NK-92 (cell line): ENCODE results near the gene MORN3.
"Not testable (repeated sequence)": the region's sequence is repeated elsewhere in the genome, so short reads cannot be mapped to it uniquely, and the experiment has no call there.

Source experiments
- DNase-seq: peaks from one replicate; lab custom pipeline; 2025; ENCODE audit not compliant: unreplicated experiment; lab: John Stamatoyannopoulos, UW

The MORN3 gene

GRCh38 chr12:121669521-121669900 is at the start of gene MORN3:
Gene MORN3, minus strand, starts transcription at chr12:121669654. Its CDS starts 171 bp downstream, at chr12:121669483.
- no peak for DNase-seq

GRCh38 chr12:121718653-121719239 is 49.3 kb upstream of the MORN3 start:
- no peak for DNase-seq

DNA sequence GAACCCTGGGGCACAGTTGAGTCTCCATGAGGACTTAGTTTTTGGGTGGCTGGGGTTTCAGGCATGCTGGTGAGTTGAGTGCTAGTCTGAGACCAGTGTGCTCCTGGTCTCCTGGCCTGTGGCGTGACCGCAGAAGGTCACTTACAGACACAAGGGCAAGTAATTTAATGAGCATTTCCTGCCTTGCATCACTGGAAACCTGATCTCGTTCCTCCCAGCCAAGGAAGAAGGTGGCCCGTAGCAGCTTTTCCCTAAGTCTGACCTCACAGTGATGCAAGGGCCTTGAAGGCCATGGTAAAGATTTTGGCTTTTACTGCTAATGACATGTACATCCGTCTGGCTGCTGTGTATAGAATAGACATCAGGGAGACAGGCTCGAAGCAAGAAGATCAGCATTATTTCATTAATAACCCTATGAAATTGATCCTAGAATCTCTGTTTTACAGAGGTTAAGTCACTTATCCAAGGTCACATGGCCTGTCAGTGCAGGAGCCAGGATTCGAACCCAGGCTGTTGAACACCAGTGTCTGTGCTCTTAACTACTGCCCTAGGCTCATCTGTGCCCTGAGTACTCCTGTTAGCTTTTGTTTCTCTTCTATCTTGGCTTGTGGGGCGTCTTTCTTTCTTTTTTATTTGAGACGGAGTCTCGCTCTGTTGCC is 47.7 kb upstream of the MORN3 start:
- no peak for DNase-seq

- DNase-seq: no peak
Measured at GRCh38 chr12:121715862-121716435, 46.5 kb upstream of the MORN3 start.

GRCh38 chr12:121715055-121715454 is 45.6 kb upstream of the MORN3 start:
- DNase-seq: not testable (repeated sequence)

- DNase-seq: no peak
Measured at GRCh38 chr12:121713793-121714192, 44.3 kb upstream of the MORN3 start.

GRCh38 chr12:121713257-121713777 is 43.9 kb upstream of the MORN3 start:
- no peak for DNase-seq

GRCh38 chr12:121712461-121713256 is 43.2 kb upstream of the MORN3 start, which contains the start of gene TMEM120B:
Gene TMEM120B, plus strand, starts transcription at chr12:121712752. Its CDS starts 144 bp downstream, at chr12:121712896.
- DNase-seq: no peak

GRCh38 chr12:121712190-121712460 is 42.7 kb upstream of the MORN3 start:
- DNase-seq: no peak

- no peak for DNase-seq
Measured at GRCh38 chr12:121711361-121712189, 42.1 kb upstream of the MORN3 start.

- no peak for DNase-seq
Measured at GRCh38 chr12:121709478-121709961, 40.1 kb upstream of the MORN3 start.

- not testable (repeated sequence) for DNase-seq
Measured at GRCh38 chr12:121709064-121709424, 39.6 kb upstream of the MORN3 start.

DNA sequence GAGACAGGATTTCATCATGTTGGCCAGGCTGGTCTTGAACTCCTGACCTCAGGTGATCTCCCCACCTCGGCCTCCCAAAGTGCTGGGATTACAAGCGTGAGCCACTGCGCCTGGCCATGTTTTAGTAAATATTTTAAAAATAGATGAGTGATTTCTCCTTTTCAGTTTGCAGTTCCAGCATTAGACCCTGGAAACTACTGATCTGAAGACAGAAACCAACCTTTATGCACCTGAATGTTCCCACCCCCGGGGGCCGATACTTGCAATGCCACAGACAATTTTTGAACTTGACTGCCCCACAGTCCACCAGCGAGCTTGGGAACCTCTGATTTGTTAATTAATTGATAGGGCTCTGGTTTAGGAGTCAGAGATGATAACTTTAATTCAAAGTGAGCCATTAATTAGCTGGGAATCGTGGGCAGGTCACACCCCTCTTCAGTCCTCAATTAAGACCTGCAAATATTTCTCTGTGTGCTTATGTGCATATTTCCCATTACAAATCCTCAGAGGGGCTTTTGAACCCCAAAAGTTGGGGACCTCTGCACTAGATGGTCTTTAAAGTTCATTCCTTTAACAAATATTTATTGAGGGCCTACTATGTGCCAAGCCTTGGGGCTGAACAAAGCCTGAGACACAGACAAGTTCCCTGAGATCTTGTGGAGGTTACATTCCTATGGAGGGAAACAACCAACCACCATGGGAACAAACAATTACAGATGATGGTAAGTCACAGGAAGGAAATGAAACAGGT is 39.0 kb upstream of the MORN3 start:
- DNase-seq: no peak

DNA sequence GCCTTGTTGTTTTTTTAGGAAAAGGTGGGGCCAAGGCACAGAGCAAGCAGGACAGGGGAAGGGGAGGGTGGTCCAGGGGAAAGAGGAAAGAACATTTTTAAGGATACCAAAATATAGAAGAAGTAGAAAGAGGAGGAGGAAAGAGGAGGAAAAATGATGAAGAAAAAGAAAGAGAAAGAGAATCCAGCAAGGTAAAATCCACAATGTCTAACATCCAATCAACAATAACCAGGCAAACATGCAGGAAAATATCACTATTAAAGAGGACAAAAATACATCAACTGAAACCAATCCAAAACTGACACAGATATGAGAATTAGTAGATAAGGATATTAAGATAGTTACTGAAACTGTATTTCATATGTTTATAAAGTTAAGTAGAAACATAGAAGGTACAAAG is 36.1 kb upstream of the MORN3 start:
- DNase-seq: no peak

DNA sequence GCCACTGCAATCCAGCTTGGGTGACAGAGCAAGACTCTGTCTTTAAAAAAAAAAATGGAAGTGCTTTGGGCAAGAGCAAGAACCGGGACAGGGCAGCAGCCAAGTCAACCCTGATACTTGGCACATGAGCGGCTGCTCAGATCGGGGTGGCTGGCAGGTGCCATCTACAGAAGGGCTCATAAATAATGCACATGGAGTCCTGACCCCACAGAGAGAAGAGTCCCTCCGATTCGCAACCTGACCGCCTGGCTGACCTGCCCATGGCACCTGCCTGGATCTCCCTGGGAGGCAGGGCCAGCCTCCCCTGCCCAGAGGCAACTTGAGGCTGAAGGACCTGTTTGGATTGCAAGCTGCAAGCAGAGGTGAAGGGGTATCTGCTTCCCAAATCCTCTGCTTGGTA is 33.5 kb upstream of the MORN3 start:
- no peak for DNase-seq

DNA sequence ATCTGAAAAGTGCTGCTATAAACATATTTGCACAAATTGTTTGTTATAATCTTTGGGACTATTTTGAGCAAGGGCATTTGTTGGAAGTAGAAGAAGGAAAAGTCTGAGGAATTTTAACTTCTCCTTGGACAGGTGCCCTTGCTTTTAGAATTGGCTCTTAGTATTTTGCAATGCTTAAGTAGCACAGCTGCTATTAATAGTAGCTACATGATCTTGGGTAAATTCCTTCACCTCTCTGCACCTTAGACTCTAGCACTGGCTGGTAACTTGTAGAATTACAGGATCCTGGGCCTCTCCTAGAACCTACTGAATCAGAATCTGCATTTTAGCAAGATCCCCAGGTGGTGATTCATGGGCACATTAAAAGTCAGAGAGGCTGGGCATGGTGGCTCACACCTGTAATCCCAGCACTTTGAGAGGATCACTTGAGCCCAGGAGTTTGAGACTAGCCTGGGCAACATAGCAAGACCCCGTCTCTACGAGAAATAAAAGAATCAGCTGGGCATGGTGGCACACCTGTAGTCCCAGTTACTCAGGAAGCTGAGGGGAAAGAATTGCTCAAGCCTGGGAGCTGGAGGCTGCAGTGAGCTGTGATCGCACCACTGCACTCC is 32.3 kb upstream of the MORN3 start:
- DNase-seq: no peak

- DNase-seq: not testable (repeated sequence)
Measured at GRCh38 chr12:121697861-121698260, 28.4 kb upstream of the MORN3 start.

- DNase-seq: no peak
Measured at GRCh38 chr12:121697093-121697698, 27.7 kb upstream of the MORN3 start.

DNA sequence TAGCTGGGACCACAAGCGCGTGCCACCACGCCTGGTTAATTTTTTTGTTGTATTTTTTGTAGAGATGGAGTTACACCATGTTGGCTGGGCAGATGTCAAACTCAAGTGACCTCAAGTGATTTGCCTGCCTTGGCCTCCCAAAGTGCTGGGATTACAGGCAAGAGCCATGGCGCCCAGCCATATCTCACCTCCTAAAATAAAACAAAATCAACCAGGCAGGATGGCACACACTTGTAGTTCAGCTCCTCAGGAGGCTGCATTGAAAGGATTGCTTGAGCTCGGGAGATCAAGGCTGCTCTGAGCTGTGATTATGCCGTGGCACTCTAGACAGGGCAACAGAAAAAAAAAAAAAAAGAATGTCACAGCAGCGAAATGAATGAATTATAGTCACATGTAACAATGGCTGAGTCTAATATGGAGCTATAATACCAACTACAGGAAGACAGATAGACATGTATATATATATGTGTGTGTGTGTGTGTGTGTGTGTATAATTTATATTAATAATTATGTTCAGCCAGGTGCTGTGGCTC is 23.8 kb upstream of the MORN3 start:
- no peak for DNase-seq
